ENCODE data around the gene EIF2B2. TPM values are rescaled to one million over a fixed set of nuclear protein-coding genes. Genes with fewer than 3 reads are reported as not detected.
A peak's percentile ranks its signal among the peaks of the same experiment; 100 is the strongest.

EIF2B2 gene
- total RNA-seq, 1 experiment from 2014 or later = 57.0 TPM

- DNase-seq (ENCODE audit: low spot score) = no peak
Measured at GRCh38 chr14:74973905-74974363, 28.8 kb upstream of the EIF2B2 start.

- DNase-seq (ENCODE audit: low spot score) = no peak
Measured at GRCh38 chr14:74974364-74975058, 28.2 kb upstream of the EIF2B2 start.

GRCh38 chr14:74975059-74975810 lies 27.5 kb upstream of the EIF2B2 start:
- no peak for DNase-seq (ENCODE audit: low spot score)

GRCh38 chr14:74976264-74977113 lies 26.2 kb upstream of the EIF2B2 start:
- no peak for DNase-seq (ENCODE audit: low spot score)

- DNase-seq (ENCODE audit: low spot score) = no peak
Measured at GRCh38 chr14:74977164-74977900, 25.4 kb upstream of the EIF2B2 start.

- no peak for DNase-seq (ENCODE audit: low spot score)
Measured at GRCh38 chr14:74977901-74978385, 24.8 kb upstream of the EIF2B2 start.

- no peak for DNase-seq (ENCODE audit: low spot score)
Measured at GRCh38 chr14:74978416-74978947, 24.2 kb upstream of the EIF2B2 start.

- DNase-seq (ENCODE audit: low spot score) = no peak
Measured at GRCh38 chr14:74979029-74979428, 23.7 kb upstream of the EIF2B2 start.

- no peak for DNase-seq (ENCODE audit: low spot score)
Measured at GRCh38 chr14:74979442-74980397, 23.0 kb upstream of the EIF2B2 start.

- no peak for DNase-seq (ENCODE audit: low spot score)
Measured at GRCh38 chr14:74980398-74980730, 22.4 kb upstream of the EIF2B2 start.

GRCh38 chr14:74980731-74981461 lies 21.8 kb upstream of the EIF2B2 start:
- no peak for DNase-seq (ENCODE audit: low spot score)

- DNase-seq (ENCODE audit: low spot score) = no peak
Measured at GRCh38 chr14:74981462-74981782, 21.3 kb upstream of the EIF2B2 start.

- no peak for DNase-seq (ENCODE audit: low spot score)
Measured at GRCh38 chr14:74981833-74982232, 20.9 kb upstream of the EIF2B2 start.

GRCh38 chr14:74982661-74983060 lies 20.1 kb upstream of the EIF2B2 start:
- DNase-seq (ENCODE audit: low spot score) = no peak

- no peak for DNase-seq (ENCODE audit: low spot score)
Measured at GRCh38 chr14:74983343-74983742, 19.4 kb upstream of the EIF2B2 start.

GRCh38 chr14:74984236-74985027 lies 18.3 kb upstream of the EIF2B2 start:
- DNase-seq (ENCODE audit: low spot score) = no peak

GRCh38 chr14:74985028-74985310 lies 17.8 kb upstream of the EIF2B2 start:
- no peak for DNase-seq (ENCODE audit: low spot score)

GRCh38 chr14:74985806-74986205 lies 16.9 kb upstream of the EIF2B2 start:
- no peak for DNase-seq (ENCODE audit: low spot score)

GRCh38 chr14:74988131-74988530 lies 14.6 kb upstream of the EIF2B2 start:
- peak; percentile 68 for DNase-seq (ENCODE audit: low spot score)
